ENCODE results near the gene PRELID3B.
"Not testable (repeated sequence)": the region's sequence is repeated elsewhere in the genome, so short reads cannot be mapped to it uniquely, and the experiment has no call there.

Gene PRELID3B

GRCh38 chr20:59042796-59043631 is 428 bp upstream of the PRELID3B start:
- peak overlapping the region; percentile 64 to 86 for H3K27ac ChIP-seq
- peak overlapping the region; percentile 76 for H3K4me3 ChIP-seq
- peak; percentile 94 for DNase-seq (ENCODE audit: low spot score)
- no peak for TF ChIP-seq CTCF (IDR thresholded peaks at IDR 0.05)

- peak overlapping the region; percentile 76 for H3K4me3 ChIP-seq
- DNase-seq (ENCODE audit: low spot score); H3K27ac ChIP-seq: not testable (repeated sequence)
These were observed 1.1 kb downstream of the PRELID3B start for GRCh38 chr20:59041487-59041886.

- TF ChIP-seq CTCF (IDR thresholded peaks at IDR 0.05) = no peak
- Histone ChIP-seq H3K27ac (no peak overlapping the region), H3K4me3 (no peak overlapping the region)
- no peak for DNase-seq (ENCODE audit: low spot score)
These were observed 1.9 kb downstream of the PRELID3B start for GRCh38 chr20:59040667-59041066.

DNA sequence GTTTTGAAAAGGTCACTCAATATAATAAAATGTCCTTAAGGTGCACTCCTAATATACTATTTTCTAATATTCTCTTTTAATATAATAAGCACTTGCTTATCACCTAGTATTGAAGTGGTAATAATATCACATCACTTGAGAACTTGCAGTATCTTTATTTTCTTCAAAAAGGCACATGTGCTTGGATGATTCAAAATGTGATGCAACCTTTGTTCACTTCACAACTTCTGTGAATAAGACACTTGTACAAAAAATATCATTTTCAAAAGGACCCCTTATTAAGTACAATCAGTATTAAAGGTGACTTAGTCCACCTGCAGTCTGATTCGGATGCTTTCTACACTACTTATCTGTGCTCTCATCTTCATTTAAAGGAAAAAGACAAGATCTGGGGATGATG is 3.4 kb downstream of the PRELID3B start:
- DNase-seq (ENCODE audit: low spot score) = no peak
- H3K4me3 ChIP-seq = no peak overlapping the region
- no peak overlapping the region for H3K27ac ChIP-seq
- no peak for TF ChIP-seq CTCF (IDR thresholded peaks at IDR 0.05)

GRCh38 chr20:59037386-59037785 is 5.2 kb downstream of the PRELID3B start:
- TF ChIP-seq CTCF (IDR thresholded peaks at IDR 0.05) = no peak
- Histone ChIP-seq H3K27ac (no peak overlapping the region), H3K4me3 (no peak overlapping the region)
- no peak for DNase-seq (ENCODE audit: low spot score)

- TF ChIP-seq CTCF (IDR thresholded peaks at IDR 0.05) = no peak
- Histone ChIP-seq H3K27ac (no peak overlapping the region), H3K4me3 (no peak overlapping the region)
- DNase-seq (ENCODE audit: low spot score) = no peak
These were observed 7.2 kb downstream of the PRELID3B start for GRCh38 chr20:59035381-59035780.

DNA sequence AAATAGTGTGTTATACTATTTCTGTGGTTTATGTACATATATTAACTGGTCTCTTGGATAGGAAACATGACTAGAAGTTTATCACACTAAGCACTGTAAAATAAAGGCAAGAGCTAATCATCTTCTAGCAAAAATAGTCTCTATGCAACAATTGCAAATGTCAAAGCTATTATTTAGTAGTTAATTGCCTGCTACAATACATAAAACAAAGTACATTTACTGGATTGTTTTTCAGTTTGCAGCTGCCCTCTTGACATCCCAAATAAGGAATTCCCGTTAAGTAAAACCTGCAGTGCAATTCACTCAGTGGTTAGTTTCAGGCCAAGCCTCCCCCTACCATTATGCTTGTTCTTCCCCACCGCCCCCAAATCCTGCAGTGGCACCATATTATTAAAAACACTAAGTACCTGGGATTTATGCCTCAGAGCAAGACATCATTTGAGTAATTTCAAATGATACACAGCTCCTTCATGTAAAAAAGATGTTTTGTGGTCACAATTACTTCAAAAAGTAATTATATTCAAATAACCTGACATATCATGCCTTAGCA is 8.9 kb downstream of the PRELID3B start:
- H3K4me3 ChIP-seq = no peak overlapping the region
- no peak overlapping the region for H3K27ac ChIP-seq
- DNase-seq (ENCODE audit: low spot score) = no peak
- TF ChIP-seq CTCF (IDR thresholded peaks at IDR 0.05) = no peak

All from coronary artery (tissue), 2 donors.